Nephron progenitor cell (in vitro differentiated cells): ENCODE measurements around the gene PRMT6.

ENCODE experiments used
- DNase-seq: peaks from one replicate; pipeline ENCODE4 v3.0.0; 2021
- H3K27ac Mint-ChIP-seq: 2 replicates; pipeline ENCODE4 v1.8.0; 2021; ENCODE audit warnings: mild to moderate bottlenecking, moderate library complexity, mixed read lengths
- H3K27me3 Mint-ChIP-seq: 2 replicates; pipeline ENCODE4 v1.8.0; 2021; ENCODE audit warnings: mild to moderate bottlenecking, low read depth, mixed read lengths; ENCODE audit not compliant: poor library complexity
- H3K36me3 Mint-ChIP-seq: 2 replicates; pipeline ENCODE4 v1.8.0; 2021; ENCODE audit warnings: low read depth, mixed read lengths
- H3K4me1 Mint-ChIP-seq: 2 replicates; pipeline ENCODE4 v1.8.0; 2021; ENCODE audit warnings: mixed read lengths
- H3K4me3 Mint-ChIP-seq: 2 replicates; pipeline ENCODE4 v1.8.0; 2021; ENCODE audit warnings: mild to moderate bottlenecking, moderate library complexity, mixed read lengths
- H3K9me3 Mint-ChIP-seq: 2 replicates; pipeline ENCODE4 v1.8.0; 2021; ENCODE audit warnings: mild to moderate bottlenecking, moderate library complexity, mixed read lengths
- TF ChIP-seq, protein P1 (sequence below): fragments of 200-600 bp; sonication (generic); IDR thresholded peaks from 2 replicates; pipeline ENCODE4 v1.5.0; 2021; ENCODE audit warnings: antibody characterized with exemption

PRMT6 gene

DNA sequence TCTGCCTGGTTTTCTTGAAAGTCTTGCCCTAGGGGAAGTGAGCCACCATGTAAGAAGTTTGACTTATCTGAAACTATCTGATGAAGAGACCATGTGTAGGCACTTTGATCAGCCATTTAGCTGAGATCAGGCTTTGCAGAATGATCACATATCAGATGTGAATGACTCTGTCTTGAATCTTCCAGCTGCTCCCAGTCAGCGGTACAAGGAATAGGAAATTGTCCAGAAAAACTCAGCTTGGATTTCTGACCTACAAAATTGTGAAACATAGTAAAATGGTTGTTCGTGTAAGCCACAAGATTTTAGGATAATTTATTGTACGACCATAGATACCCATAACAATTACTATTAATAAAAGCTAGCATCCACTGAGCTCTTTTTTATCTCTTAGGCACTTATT, 42.5 kb downstream of the PRMT6 start:
- Mint-ChIP-seq H3K4me1 (no peaks in the 10 kb centered on the region), H3K36me3 (no peaks in the 10 kb centered on the region), H3K9me3 (no peaks in the 10 kb centered on the region), H3K27me3 (peaks cover 7% of the 10 kb centered on the region), H3K4me3 (no peak overlapping the region), H3K27ac (no peak overlapping the region)
- no peak for DNase-seq
- TF ChIP-seq, protein P1, sequence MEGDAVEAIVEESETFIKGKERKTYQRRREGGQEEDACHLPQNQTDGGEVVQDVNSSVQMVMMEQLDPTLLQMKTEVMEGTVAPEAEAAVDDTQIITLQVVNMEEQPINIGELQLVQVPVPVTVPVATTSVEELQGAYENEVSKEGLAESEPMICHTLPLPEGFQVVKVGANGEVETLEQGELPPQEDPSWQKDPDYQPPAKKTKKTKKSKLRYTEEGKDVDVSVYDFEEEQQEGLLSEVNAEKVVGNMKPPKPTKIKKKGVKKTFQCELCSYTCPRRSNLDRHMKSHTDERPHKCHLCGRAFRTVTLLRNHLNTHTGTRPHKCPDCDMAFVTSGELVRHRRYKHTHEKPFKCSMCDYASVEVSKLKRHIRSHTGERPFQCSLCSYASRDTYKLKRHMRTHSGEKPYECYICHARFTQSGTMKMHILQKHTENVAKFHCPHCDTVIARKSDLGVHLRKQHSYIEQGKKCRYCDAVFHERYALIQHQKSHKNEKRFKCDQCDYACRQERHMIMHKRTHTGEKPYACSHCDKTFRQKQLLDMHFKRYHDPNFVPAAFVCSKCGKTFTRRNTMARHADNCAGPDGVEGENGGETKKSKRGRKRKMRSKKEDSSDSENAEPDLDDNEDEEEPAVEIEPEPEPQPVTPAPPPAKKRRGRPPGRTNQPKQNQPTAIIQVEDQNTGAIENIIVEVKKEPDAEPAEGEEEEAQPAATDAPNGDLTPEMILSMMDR = no peak

GRCh38 chr1:107100331-107100984, 44.0 kb downstream of the PRMT6 start:
- H3K27ac Mint-ChIP-seq = no peak overlapping the region
- peaks cover 7% of the 10 kb centered on the region for H3K27me3 Mint-ChIP-seq

GRCh38 chr1:107105914-107106313, 49.4 kb downstream of the PRMT6 start:
- Mint-ChIP-seq H3K4me3 (no peak overlapping the region), H3K4me1 (no peaks in the 10 kb centered on the region), H3K9me3 (no peaks in the 10 kb centered on the region), H3K36me3 (no peaks in the 10 kb centered on the region), H3K27me3 (no peaks in the 10 kb centered on the region), H3K27ac (no peak overlapping the region)
- TF ChIP-seq, protein P1 = no peak
- no peak for DNase-seq

More at GRCh38 chr1:107100331-107100984, 44.0 kb downstream of the PRMT6 start:
- no peaks in the 10 kb centered on the region for H3K4me1 Mint-ChIP-seq
- H3K36me3 Mint-ChIP-seq = no peaks in the 10 kb centered on the region
- TF ChIP-seq, protein P1 = no peak
- DNase-seq = no peak
- H3K9me3 Mint-ChIP-seq = no peaks in the 10 kb centered on the region
- no peak overlapping the region for H3K4me3 Mint-ChIP-seq
